Choroid plexus epithelial cell (primary cell): ENCODE data around the gene ZNF398.
A peak's percentile ranks its signal among the peaks of the same experiment; 100 is the strongest.

Experiments used
- DNase-seq: peaks from one replicate; pipeline ENCODE4 v3.0.0-alpha.2; 2010; ENCODE audit warnings: low read depth
- H3K4me3 ChIP-seq: 2 replicates; pipeline ENCODE4 v1.5.1; 2011; ENCODE audit warnings: low read depth, mild to moderate bottlenecking, control low read depth, low read length, moderate library complexity
- TF ChIP-seq, protein P1 (sequence below): conservative IDR thresholded peaks from 2 replicates; pipeline ENCODE4 v1.5.1; 2011; ENCODE audit warnings: low read depth, mild to moderate bottlenecking, control low read depth, inconsistent platforms, low read length, moderate library complexity

ZNF398 gene

GRCh38 chr7:149147072-149147751 lies at the start of gene ZNF398:
TSS of gene ZNF398 (plus strand) at chr7:149147453. CDS start at chr7:149147743, 290 bp downstream.
- peak within 1 kb of the TSS; percentile 86 for H3K4me3 ChIP-seq
- peak; percentile 78 for DNase-seq
- TF ChIP-seq, protein P1, sequence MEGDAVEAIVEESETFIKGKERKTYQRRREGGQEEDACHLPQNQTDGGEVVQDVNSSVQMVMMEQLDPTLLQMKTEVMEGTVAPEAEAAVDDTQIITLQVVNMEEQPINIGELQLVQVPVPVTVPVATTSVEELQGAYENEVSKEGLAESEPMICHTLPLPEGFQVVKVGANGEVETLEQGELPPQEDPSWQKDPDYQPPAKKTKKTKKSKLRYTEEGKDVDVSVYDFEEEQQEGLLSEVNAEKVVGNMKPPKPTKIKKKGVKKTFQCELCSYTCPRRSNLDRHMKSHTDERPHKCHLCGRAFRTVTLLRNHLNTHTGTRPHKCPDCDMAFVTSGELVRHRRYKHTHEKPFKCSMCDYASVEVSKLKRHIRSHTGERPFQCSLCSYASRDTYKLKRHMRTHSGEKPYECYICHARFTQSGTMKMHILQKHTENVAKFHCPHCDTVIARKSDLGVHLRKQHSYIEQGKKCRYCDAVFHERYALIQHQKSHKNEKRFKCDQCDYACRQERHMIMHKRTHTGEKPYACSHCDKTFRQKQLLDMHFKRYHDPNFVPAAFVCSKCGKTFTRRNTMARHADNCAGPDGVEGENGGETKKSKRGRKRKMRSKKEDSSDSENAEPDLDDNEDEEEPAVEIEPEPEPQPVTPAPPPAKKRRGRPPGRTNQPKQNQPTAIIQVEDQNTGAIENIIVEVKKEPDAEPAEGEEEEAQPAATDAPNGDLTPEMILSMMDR: peak; percentile 45

- TF ChIP-seq, protein P1: no peak
- H3K4me3 ChIP-seq: no peak overlapping the region
- no peak for DNase-seq
Measured at GRCh38 chr7:149099058-149099457, 48.2 kb upstream of the ZNF398 start.

DNA sequence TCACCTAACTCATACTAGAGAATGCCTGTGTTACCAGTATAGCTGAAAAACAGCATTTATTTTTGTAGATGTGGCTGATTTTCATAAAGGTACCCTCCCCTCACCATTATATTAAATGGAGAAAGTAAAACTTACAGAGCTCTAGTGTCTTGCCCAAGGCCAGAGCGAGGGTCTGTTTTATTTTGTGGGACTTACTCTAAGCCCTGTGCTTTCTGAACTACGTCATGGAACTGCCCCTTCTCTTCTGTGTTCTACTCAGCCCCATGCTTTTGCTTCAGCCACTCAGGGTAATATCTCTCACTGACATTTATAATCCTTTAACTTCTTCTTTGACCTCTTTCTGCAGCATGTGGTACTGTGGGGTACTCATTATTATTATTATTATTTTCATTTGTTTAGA lies 46.4 kb upstream of the ZNF398 start:
- DNase-seq: no peak

DNA sequence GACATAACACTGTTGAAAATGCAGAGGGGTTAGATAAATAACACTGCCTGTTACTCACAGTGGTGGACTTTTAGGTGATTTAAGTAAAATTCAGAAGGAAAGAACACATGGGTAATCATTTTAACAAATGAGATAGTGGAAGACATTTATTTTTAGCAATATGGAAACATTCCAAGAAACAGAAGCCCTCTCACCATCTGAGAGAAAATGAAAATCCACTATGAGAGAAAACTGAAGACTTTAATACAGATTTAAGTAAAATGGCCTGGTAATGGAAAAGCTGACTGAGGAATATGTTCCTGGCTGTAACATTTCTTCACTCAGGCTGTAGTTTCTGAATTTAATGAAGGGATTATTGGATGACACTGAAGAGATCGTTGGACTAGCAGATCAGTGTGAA lies 44.6 kb upstream of the ZNF398 start:
- H3K4me3 ChIP-seq: no peak overlapping the region
- TF ChIP-seq, protein P1: no peak
- DNase-seq: no peak

More for the DNA sequence above, 46.4 kb upstream of the ZNF398 start:
- no peak overlapping the region for H3K4me3 ChIP-seq
- TF ChIP-seq, protein P1: no peak

GRCh38 chr7:149103424-149103823 lies 43.8 kb upstream of the ZNF398 start:
- TF ChIP-seq, protein P1: no peak
- H3K4me3 ChIP-seq: no peak overlapping the region
- DNase-seq: no peak

DNA sequence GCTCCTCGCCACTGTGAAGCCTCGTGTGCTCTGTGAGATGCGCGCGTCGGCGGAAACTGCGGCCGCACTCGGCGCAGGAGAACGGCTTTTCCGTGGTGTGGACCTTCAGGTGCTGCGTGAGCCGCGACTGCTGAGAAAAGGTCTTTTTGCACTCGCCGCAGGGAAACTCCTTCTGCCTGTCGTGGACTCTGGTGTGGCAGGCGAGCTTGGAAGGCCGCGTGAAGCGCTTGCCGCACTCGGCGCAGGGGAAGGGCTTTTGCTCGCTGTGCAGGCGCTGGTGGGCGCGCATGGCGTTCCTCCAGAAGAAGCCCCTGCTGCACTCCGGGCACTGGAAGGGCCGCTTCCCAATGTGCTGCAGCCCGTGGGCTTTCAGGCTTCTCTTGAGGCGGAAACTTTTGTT lies 43.0 kb upstream of the ZNF398 start:
- TF ChIP-seq, protein P1: no peak
- no peak overlapping the region for H3K4me3 ChIP-seq
- no peak for DNase-seq

GRCh38 chr7:149104749-149105148 lies 42.5 kb upstream of the ZNF398 start:
- DNase-seq: no peak
- TF ChIP-seq, protein P1: no peak
- no peak overlapping the region for H3K4me3 ChIP-seq
